Activated T-helper 1 cell treated with anti-CD3 and anti-CD28 coated beads, Interleukin-2, amount 50 U/mL, for 16 hours (primary cell): Measurements from ENCODE around the gene DLG2.
"Not testable (repeated sequence)": the region's sequence is repeated elsewhere in the genome, so short reads cannot be mapped to it uniquely, and the experiment has no call there.

ENCODE experiments used
- DNase-seq, 2 donors: peaks; one replicate each; pipeline ENCODE4 v3.0.0-alpha.2; 2020; ENCODE audit warnings: low read depth in 1 of 2, low spot score in 1 of 2

Gene DLG2

DNA sequence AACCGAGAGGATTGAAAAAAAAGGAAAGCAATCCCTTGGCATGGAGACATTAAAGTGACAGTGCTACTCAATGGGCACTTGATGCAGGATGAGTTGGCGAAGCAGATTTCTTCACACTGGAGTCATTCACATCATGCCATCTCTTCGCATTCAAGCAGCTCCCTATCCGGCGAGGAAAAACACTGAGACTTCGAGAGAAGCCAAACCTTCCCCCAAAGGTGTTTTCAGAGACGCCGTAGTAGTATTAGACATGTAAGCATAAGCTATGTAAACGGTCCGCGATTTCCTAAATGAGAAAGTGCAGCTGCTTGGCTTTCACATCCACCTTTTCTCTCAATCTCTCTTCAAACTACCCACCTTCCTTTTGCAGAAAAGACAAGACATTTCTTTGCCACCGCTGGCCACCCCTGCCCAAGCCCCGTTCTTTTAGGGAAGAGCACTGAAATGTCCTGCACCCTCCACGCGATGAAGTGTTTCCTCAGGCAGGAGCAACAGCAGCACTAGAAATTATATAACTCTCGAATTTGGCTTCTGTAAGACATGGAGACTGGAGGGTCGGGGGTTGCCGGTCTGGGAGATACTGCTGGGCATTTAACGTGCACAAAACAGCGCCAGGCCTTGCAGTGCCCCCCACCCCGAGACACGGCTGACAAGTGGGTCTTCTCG, at the start of gene DLG2:
Gene DLG2, minus strand, starts transcription at position 13 of the 666 bp plus-strand sequence.
- DNase-seq, result no peak

DNA sequence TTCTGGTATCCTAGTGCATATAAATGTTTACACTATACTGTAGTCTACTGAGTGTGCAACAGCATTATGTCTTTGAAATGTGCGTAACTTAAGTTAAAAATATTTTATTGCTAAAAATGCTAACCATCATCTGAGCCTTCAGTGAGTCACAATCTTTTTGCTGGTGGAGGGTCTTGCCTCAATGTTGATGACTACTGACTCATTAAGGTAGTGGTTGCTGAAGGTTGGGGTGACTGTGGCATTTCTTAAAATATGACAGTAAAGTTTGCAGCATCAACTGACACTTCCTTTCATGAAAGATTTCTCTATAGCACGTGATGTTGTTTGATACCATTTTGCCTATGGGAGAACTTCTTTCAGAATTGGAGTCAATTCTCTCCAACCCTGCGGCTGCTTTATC, 46.2 kb upstream of the DLG2 start:
- DNase-seq, result no peak

DNA sequence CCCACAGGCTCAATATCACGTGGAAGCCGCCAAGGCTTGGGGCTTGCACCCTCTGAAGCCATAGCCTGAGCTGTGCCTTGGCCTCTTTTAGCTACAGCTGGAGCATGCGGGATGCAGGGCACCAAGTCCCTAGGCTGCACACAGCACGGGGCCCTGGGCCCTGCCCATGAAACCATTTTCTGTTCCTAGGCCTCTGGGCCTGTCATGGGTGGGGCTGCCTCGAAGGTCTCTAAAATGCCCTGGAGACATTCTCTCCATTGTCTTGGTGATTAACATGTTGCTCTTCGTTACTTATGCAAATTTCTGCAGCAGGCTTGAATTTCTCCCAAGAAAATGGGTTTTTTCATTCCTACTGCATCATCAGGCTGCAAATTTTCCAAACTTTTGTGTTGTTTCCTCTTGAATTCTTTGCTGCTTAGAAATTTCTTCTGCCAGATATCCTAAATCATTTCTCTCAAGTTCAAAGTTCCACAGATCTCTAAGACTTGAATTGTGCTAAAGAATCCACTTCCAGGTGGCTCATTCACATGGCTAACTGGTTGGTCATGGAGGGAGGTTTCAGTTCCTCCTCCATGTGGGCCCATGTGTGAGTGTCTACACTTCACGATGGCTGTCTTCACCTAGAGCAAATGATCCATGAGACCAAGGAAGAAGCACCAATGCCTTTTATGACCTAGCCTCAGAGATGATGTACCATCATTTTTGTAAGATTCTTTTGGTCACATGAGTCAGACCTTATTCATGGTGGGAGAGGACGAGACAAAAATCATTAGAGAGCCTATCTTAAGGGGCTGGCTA, 45.2 kb upstream of the DLG2 start:
- no peak for DNase-seq

DNA sequence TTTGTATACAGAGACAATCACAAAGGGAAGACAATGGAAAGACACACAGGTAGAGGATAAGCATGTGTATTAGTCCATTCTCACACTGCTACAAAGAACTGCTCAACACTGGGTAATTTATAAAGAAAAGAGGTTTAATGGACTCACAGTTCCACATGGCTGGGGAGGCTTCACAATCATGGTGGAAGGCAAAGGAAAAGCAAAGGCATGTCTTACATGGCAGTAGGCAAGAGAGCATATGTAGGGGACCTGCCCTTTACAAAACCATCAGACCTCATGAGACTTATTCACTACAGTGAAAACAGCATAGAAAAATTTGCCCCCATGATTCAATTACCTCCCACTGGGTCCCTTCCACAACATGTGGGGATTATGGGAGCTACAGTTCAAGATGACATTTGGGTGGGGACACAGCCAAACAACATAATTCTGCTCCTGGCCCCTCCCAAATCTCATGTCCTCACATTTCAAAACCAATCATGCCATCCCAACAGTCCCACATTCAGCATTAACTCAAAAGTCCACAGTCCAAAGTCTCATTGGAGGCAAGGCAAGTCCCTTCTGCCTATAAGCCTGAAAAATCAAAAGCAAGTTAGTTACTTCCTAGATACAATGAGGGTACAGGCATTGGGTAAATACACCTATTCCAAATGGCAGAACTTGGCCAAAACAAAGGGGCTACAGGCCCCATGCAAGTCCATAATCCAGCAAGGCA, 44.0 kb upstream of the DLG2 start:
- not testable (repeated sequence) for DNase-seq

DNA sequence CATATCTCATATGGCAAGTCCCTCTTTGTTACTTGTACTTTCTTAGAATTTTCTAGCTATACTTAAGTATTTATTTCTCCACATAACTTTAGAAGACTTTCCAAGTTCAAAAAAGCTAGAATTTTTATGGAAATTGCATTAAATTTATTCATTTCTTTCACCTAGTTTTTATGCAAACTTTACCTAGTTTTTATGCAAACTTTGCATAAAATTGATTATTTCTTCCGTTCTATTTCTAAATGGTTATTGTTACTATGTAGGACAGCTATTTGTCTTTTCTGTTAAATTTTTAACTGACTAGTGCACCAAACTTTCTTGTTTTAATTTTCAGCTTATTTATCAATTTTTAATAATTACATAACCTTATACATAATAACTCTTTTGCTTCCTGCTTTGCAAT, 41.0 kb upstream of the DLG2 start:
- no peak for DNase-seq

DNA sequence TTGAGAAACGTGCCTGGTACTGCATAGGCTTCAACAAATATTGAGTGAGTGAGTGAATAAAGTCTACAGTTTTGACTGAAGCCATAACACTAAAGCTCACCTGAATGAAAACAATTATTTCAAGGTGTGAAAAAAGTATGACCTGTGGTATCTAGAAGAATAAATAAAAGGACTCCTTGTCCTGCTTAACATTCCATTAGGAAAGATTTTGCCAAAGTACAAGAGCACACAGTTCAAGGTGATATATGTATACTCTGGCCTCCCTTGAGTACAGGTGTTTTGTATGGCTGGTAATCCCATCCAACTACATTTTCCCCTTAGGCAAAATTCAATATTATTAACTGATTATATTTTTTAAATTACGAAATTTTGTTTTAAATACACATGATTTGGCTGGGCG, 39.5 kb upstream of the DLG2 start:
- no peak for DNase-seq

DNA sequence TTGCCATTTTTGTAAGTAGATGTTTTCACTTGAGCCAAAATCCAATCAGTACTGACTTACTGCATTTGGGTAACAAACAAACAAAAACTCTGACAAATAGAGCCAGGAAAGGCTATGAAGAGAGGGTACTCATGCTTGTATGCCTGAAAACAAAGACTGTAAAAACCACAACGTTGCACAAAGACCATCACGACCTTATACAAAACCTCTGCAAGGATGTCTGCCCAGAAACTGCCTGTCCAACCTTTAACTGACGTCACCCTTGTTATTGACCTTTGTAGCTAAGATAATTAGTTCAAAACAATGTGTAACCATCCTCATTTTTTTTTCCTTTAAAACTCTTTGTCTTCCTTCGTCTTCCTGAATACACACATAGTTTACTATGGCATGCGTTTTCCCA, 38.6 kb upstream of the DLG2 start:
- no peak for DNase-seq

DNA sequence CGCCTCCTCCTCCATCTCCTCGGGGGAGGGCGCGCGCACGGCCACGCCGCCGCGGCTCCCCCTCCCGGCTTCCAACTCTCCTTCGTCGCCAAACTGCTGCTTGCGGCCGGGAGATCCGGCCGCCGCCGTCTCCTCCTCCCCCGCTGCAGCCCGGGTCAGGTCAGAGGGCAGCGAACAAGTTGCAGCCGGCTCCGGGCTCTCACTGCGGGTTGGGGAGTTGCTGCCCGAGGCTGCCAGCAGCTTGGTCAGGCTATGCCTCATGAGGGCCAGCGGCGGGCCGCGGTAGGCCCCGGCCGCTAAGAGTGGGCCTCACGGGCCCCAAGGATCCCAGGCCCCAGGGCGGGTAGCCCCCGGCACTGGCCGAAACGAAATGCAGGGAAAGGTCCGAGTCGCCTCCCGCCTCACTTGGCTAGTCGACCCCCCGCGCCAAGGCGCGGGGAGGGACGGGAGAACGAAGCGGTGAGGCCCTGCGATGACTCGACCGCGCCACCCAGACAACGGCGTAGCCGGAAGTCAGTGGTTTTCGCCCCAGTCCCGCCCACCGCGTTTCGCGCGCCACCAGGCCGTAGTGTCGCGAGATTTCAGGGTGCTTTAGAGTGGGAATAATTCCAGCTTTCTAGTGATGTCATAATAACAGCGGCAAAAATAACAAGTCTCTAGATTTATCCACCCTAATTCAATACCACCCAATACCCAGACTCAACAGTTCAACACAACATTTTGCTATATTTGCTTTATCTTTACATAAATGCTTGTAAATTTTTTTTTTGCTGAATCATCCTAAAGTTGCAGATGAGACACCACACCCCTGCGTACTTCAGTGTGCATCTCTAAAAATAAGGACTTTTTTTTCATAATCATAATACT, 37.7 kb upstream of the DLG2 start, which contains the start of gene CREBZF:
Gene CREBZF, minus strand, starts transcription at position 515 of the 867 bp plus-strand sequence. Its CDS starts 254 bp downstream, at position 261.
- peak; percentile 81 to 90 for DNase-seq

DNA sequence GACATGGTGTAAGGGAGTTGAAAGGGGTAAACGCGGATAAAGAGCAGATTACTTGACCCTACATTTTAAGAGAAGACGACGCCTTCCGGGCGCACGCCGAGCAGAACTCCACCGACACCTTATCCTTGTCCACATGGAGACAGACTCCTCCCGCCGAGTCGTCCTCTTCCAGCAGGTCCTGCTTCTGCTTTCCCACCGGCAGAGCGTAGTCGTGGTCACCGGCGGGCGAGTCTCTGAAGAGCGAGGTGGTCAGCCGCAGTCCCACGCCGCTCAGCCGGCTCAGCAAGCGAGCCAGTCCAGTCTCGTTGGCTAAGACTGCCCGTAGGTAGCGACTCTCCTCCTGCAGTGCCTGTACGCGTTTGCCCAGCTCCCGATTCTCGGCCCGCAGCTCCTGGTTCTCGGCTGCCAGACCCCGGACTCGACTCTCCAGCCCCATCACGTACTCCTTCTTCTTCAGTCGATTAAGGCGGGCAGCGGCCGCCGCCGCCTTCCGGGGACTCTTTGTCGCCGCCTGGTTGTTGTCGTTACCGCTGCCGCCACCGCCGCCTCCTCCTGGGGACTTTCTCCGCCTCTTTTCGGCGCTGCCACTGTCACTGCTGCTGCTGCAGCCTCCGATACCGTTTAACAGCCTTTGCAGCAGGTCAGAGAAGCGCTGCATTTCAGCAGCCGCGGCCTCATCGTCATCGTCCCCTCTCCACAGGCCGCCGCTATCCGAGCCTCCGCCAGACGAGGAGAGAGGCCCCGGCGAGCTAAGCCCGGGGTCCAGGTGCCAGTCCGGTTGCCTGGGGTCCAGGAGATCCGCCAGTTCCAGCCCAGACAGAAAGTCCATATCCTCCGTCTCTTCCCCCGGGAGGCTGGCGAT, 36.8 kb upstream of the DLG2 start:
- DNase-seq, result peak; percentile 80 to 81

DNA sequence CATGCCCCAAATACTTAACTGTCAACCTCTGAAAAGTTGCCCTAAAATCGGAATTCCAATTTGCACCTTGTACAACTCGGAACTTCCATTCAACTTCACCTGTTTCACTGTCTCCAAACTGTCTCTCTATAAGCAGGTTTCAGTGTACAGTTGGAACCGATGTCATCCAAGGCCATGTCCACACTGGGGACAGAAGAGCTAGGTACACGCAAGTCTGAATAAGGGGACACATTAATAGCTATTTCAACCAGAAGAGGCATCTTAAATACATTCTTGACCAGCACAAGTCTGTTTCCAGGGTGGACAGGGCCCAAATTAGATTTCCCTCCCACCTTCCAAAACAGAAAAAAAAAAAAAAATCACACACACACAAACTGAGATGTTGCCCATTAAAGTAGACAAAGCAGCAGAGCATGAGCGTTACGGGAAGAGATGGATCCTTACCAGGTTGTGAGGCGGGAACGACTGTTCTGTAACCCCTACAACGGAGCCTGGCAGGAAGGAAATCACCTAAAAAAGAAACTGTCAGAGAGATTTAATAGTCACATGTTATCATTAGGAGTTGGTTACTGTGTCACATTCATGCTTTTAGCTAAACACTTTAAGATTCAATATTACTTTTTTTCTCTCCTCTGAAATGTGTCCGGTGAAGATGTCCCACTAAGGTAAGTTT, 36.1 kb upstream of the DLG2 start:
- DNase-seq, result no peak

DNA sequence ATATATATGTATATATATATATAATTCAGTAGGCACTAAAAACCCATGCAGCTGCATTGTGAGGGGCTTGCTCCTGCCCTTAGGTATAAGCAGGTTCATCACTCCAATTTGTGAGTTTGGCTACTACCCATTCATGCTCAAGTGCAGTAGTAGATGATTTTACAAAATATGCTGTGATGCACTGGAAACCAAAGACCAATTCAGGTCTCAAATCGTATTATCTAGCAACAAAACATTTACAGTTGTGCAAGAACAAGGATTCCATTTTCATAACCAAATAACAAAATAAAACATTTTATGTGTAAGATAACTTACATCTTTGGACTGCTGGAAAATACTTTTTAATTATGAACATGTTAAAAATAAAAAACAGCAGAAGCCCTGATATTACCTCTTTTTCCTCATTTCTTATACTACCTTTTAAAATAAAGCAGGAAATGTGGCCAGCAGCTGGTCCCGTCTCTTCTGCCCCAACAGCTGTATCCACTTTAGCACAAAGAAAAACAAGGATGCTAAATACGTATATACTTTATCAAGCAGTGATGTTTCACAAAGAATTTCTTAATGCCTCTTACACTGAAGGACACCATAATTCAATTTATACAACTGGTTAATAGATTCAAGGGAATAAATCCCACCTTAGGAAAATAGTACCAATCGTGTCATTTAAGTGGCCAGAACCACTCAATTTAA, 35.0 kb upstream of the DLG2 start:
- no peak for DNase-seq

DNA sequence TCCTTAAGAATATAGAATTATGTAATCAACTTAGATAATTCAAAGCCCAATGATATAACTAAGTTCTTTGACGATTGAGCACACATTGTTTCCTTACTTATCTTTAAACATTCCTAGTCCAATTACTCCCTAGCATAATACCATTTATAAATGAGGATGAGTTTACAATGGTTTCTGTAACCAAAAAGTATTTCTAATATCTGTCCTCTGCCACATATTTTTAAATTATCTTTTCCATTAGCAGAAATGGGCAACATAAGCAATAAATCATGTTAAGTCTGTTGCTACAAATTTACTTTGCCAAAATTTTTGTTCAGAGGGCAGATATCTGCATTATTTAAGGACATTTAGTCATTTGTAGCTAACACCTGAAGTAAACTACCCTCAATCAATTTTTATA, 31.0 kb upstream of the DLG2 start:
- no peak for DNase-seq

DNA sequence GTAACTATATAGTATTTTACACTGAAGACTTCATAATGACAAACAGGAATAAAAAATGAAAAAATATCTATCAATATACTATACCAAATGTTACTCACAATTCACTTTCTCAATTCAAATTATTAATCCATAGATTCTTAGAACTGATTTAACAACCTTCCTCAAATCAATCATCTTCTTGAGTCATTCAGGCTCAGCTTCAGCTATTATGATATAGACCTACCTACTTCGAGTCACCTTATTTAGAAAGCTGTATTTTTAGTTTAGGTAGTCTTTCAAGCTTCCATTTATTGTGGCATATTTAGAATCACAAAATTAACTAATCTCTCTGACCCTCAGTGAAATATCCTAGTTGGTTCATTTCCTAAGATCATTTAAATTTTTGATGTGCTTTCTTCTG, 29.6 kb upstream of the DLG2 start:
- DNase-seq, result no peak

DNA sequence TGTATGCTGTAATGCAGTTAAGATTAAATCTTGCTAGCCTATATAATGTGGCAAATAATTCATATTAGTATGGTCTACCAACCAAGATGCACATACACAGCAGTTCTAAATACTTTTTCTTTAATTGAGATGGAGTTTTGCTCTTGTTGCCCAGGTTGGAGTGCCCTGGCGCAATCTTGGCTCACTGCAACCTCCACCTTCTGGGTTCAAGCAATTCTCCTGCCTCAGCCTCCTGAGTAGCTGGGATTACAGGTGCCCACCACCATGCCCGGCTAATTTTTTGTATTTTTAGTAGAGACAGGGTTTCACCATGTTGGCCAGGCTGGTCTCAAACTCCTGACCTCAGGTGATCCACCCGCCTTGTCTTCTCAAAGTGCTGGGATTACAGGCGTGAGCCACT, 27.2 kb upstream of the DLG2 start:
- DNase-seq, result not testable (repeated sequence)

DNA sequence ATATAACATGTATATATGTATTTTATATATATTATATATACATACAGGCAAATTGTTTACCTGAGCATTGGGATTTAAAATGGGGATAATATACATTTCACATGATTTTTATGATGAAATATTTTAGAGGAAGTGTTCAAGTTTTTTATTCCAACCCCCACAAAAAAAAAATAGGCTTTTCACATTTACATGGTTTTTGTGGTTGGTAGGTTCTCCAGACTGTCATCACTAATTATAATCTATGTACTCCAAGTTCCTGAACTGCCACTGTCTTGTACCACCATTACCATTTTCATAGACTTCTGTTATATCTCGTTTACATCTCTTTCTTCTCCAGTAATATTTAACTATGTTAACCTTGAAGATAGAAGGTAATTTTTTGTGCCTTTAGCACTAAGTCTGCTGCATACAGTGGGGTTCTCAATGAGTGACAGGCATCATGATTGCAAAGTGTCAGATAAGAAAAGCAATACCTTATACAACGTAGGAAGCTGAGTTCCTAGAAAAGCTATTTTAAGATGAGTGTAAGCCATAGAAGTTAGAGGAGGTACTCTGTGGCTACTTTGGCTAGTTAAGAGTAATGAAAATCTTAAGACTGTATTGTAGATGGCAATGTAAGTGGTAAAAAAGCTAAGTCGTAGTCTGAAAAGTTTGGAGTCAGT, 25.8 kb upstream of the DLG2 start:
- no peak for DNase-seq

DNA sequence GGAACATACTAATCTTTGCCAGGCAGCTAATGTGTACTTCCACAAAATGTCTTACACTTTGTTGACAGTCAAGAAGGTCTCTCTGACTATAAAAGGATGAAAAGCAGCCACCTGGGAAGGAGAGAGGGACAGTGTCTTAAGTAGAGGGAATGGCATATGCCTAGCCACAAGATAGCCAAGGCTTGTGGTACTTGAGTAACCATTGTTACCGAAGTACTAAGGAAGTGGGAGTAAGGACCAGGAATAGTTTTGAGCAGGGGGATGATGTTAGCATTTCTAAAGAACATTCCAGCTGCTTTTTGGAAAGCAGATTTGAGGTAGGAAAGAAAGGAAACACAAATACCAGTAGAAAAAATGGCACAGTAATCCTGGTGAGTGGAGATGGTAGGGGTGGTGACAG, 24.0 kb upstream of the DLG2 start:
- no peak for DNase-seq

DNA sequence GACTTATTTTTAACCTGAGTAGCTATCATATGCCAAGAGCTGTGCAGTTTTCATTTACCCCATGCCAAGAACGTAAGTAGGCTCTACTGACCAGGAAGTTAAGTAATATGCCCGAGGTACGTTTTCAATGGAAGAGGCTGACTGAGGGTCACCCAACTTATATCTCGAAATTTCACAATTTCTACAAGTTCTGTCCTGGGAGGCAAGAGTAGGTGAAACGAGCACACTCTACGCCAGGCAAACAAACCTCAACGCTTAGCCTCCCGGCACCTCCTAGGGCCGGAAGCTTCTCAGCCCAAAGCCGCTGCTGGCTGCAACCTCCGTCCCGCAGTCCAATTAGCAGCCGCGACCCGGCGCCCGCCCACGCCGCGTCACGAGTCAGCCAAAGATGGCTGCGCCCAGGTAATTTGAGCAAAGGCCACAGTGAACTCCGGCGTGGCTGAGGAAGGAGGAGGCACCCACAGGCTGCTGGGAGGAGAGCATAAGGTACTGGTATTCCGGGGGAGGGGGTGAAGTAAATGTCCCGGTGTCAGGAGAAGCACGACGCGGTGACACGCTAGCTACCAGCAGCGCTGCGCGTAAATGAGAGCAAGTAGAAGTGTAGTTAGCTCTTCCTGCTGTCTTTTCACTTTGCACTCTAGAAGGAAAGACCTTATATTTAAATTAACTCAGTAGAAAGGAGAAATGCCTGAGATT, 20.6 kb upstream of the DLG2 start, which contains the start of gene TMEM126A:
Gene TMEM126A, plus strand, starts transcription at position 364 of the 696 bp plus-strand sequence. CDS start 2,289 bp downstream, outside the sequence.
- peak; percentile 80 to 84 for DNase-seq

DNA sequence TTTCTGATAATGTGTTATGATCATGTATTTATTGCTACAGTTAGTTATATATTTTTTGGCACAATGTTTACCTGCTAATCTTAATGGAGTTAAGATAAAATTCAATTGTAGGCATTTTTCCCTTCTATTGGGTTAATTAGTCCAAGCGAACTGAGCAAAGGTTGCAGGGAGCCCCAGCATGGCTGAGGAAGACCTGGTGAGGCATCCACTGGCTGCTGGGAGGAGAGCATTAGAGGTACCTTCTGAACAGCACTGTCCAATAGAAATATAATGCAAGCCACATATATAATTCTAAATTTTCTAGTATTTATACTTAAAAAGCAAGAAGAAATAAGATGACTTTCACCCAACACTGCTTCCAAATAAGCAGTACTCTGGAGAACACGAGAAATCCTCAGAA, 19.9 kb upstream of the DLG2 start:
- DNase-seq, result no peak
